Liver (tissue), 9 donors: ENCODE measurements around the gene DLG4. TPM values are rescaled to one million over a fixed set of nuclear protein-coding genes. Genes with fewer than 3 reads are reported as not detected.

ENCODE experiments used
- DNase-seq: peaks from one replicate; pipeline ENCODE4 v3.0.0-alpha.2; 2017; ENCODE audit warnings: low spot score
- H3K27ac ChIP-seq, 2 donors: one replicate each; pipeline ENCODE4 v1.7.0; 2013; ENCODE audit warnings: inconsistent platforms in 2 of 2, low read length in 2 of 2, control low read depth in 1 of 2, low read depth in 1 of 2, mild to moderate bottlenecking in 1 of 2
- H3K27me3 ChIP-seq, 4 donors: one replicate each; pipeline versions ENCODE4 v1.6.1 to v1.7.0; 2013; ENCODE audit warnings: low read length in 3 of 4, inconsistent platforms in 1 of 4, mild to moderate bottlenecking in 1 of 4, moderate library complexity in 1 of 4; ENCODE audit not compliant: control insufficient read depth in 4 of 4, insufficient read depth in 4 of 4
- H3K36me3 ChIP-seq, 4 donors: one replicate each; pipeline versions ENCODE4 v1.6.1 to v1.7.0; 2013; ENCODE audit warnings: low read length in 3 of 4, mild to moderate bottlenecking in 3 of 4, low read depth in 1 of 4, moderate library complexity in 1 of 4; ENCODE audit not compliant: control insufficient read depth in 4 of 4, insufficient read depth in 3 of 4
- H3K4me1 ChIP-seq, 4 donors: one replicate each; pipeline versions ENCODE4 v1.6.1 to v1.7.0; 2013; ENCODE audit warnings: low read length in 3 of 4, mild to moderate bottlenecking in 3 of 4, moderate library complexity in 1 of 4; ENCODE audit not compliant: control insufficient read depth in 4 of 4, insufficient read depth in 4 of 4
- H3K4me3 ChIP-seq, 3 donors: one replicate each; pipeline versions ENCODE4 v1.6.1 to v1.7.0; 2013; ENCODE audit warnings: low read length in 3 of 3, control low read depth in 1 of 3, low read depth in 1 of 3, mild to moderate bottlenecking in 1 of 3
- H3K9ac ChIP-seq, 2 donors: one replicate each; pipeline ENCODE4 v1.7.0; 2013; ENCODE audit warnings: low read length in 2 of 2, mild to moderate bottlenecking in 2 of 2, moderate library complexity in 2 of 2, control low read depth in 1 of 2, low read depth in 1 of 2
- H3K9me3 ChIP-seq, 4 donors: one replicate each; pipeline versions ENCODE4 v1.6.1 to v1.7.0; 2013; ENCODE audit warnings: low read length in 3 of 4; ENCODE audit not compliant: control insufficient read depth in 4 of 4
- ATF3 ChIP-seq: IDR thresholded peaks from 2 replicates; pipeline ENCODE4 v1.6.1; 2016; ENCODE audit warnings: antibody characterized with exemption
- CTCF ChIP-seq: fragments of 150-350 bp; IDR thresholded peaks from 2 replicates; pipeline ENCODE4 v1.5.1; 2017; ENCODE audit warnings: improper control_type of control experiment, low read depth, low read length; ENCODE audit not compliant: missing input control
- EGR1 ChIP-seq, 2 donors: IDR thresholded peaks; 2 replicates each; pipeline ENCODE4 v1.6.1; 2016 to 2018; ENCODE audit warnings: antibody characterized with exemption in 2 of 2, low read depth in 2 of 2
- FOXA1 ChIP-seq: IDR thresholded peaks from 2 replicates; pipeline ENCODE4 v1.6.1; 2016; ENCODE audit warnings: antibody characterized with exemption
- FOXA2 ChIP-seq: IDR thresholded peaks from 2 replicates; pipeline ENCODE4 v1.6.1; 2016; ENCODE audit warnings: antibody characterized with exemption
- GABPA ChIP-seq, 2 donors: IDR thresholded peaks in 1 of 2; conservative IDR thresholded peaks in 1 of 2; 2 replicates each; pipeline ENCODE4 v1.6.1; 2016; ENCODE audit warnings: antibody characterized with exemption in 2 of 2, mild to moderate bottlenecking in 1 of 2, moderate library complexity in 1 of 2
- HNF4A ChIP-seq, 2 donors: conservative IDR thresholded peaks; 2 replicates each; pipeline ENCODE4 v1.6.1; 2016; ENCODE audit warnings: antibody characterized with exemption in 2 of 2, mild to moderate bottlenecking in 2 of 2
- HNF4G ChIP-seq: IDR thresholded peaks from 2 replicates; pipeline ENCODE4 v1.6.1; 2016; ENCODE audit warnings: antibody characterized with exemption
- JUND ChIP-seq, 2 donors: IDR thresholded peaks; 2 replicates each; pipeline ENCODE4 v1.6.1; 2016; ENCODE audit warnings: antibody characterized with exemption in 2 of 2
- MAX ChIP-seq: IDR thresholded peaks from 2 replicates; pipeline ENCODE4 v1.6.1; 2016; ENCODE audit warnings: antibody characterized with exemption
- NR2F2 ChIP-seq: IDR thresholded peaks from 2 replicates; pipeline ENCODE4 v1.6.1; 2016; ENCODE audit warnings: antibody characterized with exemption
- RAD21 ChIP-seq, 2 donors: IDR thresholded peaks; 2 replicates each; pipeline ENCODE4 v1.6.1; 2016; ENCODE audit warnings: antibody characterized with exemption in 2 of 2, mild to moderate bottlenecking in 2 of 2
- REST ChIP-seq: IDR thresholded peaks from 2 replicates; pipeline ENCODE4 v1.6.1; 2016; ENCODE audit warnings: antibody characterized with exemption, mild to moderate bottlenecking
- RXRA ChIP-seq, 2 donors: IDR thresholded peaks; 2 replicates each; pipeline ENCODE4 v1.6.1; 2017 to 2018; ENCODE audit warnings: antibody characterized with exemption in 2 of 2, mild to moderate bottlenecking in 1 of 2
- SP1 ChIP-seq: IDR thresholded peaks from 2 replicates; pipeline ENCODE4 v1.6.1; 2018; ENCODE audit warnings: antibody characterized with exemption, mild to moderate bottlenecking
- TAF1 ChIP-seq: conservative IDR thresholded peaks from 2 replicates; pipeline ENCODE4 v1.6.1; 2016; ENCODE audit warnings: antibody characterized with exemption, mild to moderate bottlenecking
- YY1 ChIP-seq: IDR thresholded peaks from 2 replicates; pipeline ENCODE4 v1.6.1; 2016; ENCODE audit warnings: antibody characterized with exemption, mild to moderate bottlenecking
- ZBTB33 ChIP-seq: IDR thresholded peaks from 2 replicates; pipeline ENCODE4 v1.6.1; 2016; ENCODE audit warnings: antibody characterized with exemption
- WGBS: extraction: QIAGEN DNeasy Blood & Tissue Kit; methylation state at CpG from one replicate; pipeline ENCODE4 v1.1.7; 2013; 5-methylcytosine and 5-hydroxymethylcytosine counted together
- polyA plus RNA-seq, 2 donors: library from polyadenylated mRNA; stranded (reverse) in 1 of 2; unstranded in 1 of 2; fragments of 200-250 nt in 1 of 2; fragments of >200 nt in 1 of 2; fragmentation: Nextera tagmentation in 1 of 2; extraction: Ambion mirVana in 1 of 2; gene quantifications; one replicate each; pipeline versions ENCODE4 v1.2.1 to v1.2.3, GENCODE V29; 2013 to 2015
- total RNA-seq, 2 donors: library from RNA; depleted of rRNA; stranded (reverse); fragments of >200 nt; gene quantifications; one replicate each; pipeline ENCODE4 v1.2.3, GENCODE V29; 2014
- donor health status: healthy.
- donor health status: healthy.
- donor health status: healthy.
- donor health status: healthy.
- donor health status: healthy.

DLG4 gene
- total and polyA plus RNA-seq, 4 donors = 0.40 to 5.7 (median 1.9) TPM

GRCh38 chr17:7237266-7237760, 17.7 kb upstream of the DLG4 start (continued):
- TF ChIP-seq RAD21 (IDR thresholded peaks at IDR 0.05) (no peak), JUND (IDR thresholded peaks at IDR 0.05) (no peak), FOXA2 (no peak)

GRCh38 chr17:7236808-7237207, 17.2 kb upstream of the DLG4 start:
- TF ChIP-seq YY1 (no peak), RXRA (IDR thresholded peaks at IDR 0.05) (no peak), HNF4G (no peak), SP1 (no peak), ATF3 (no peak), FOXA2 (no peak), FOXA1 (no peak), MAX (no peak), HNF4A (conservative IDR thresholded peaks at IDR 0.05) (no peak), REST (no peak), TAF1 (no peak), GABPA (IDR thresholded peaks at IDR 0.05 in 1 of 2, conservative IDR thresholded peaks at IDR 0.05 in 1 of 2) (no peak), JUND (IDR thresholded peaks at IDR 0.05) (no peak), CTCF (no peak), RAD21 (IDR thresholded peaks at IDR 0.05) (no peak), EGR1 (IDR thresholded peaks at IDR 0.05; ENCODE audit: low read depth in 2 of 2) (no peak), ZBTB33 (no peak), NR2F2 (no peak)
- Histone ChIP-seq H3K27ac (peak overlapping the region in 1 of 2 donors; percentile 90), H3K4me3 (no peak overlapping the region), H3K9me3 (no peaks in the 10 kb centered on the region), H3K9ac (no peak overlapping the region), H3K27me3 (no peaks in the 10 kb centered on the region), H3K4me1 (peaks cover 6 to 67% (median 53%) of the 10 kb centered on the region in 4 donors), H3K36me3 (peaks cover 7 to 24% (median 14%) of the 10 kb centered on the region in 4 donors)
- DNase-seq = no peak
- WGBS = 94% methylated on average over 6 of the region's 6 CpGs
